Stimulated activated CD4-positive, alpha-beta T cell treated with anti-CD3 and anti-CD28 coated beads, TNF-alpha, amount 100 ng/mL, for 1 hour (primary cell): Measurements from ENCODE around the gene VWF.
"Not testable (repeated sequence)": the region's sequence is repeated elsewhere in the genome, so short reads cannot be mapped to it uniquely, and the experiment has no call there.

ENCODE experiments used
- DNase-seq, 3 donors: peaks; one replicate each; pipeline ENCODE4 v3.0.0-alpha.2; 2020; ENCODE audit warnings: low read depth in 3 of 3, low spot score in 1 of 3

The VWF gene

DNA sequence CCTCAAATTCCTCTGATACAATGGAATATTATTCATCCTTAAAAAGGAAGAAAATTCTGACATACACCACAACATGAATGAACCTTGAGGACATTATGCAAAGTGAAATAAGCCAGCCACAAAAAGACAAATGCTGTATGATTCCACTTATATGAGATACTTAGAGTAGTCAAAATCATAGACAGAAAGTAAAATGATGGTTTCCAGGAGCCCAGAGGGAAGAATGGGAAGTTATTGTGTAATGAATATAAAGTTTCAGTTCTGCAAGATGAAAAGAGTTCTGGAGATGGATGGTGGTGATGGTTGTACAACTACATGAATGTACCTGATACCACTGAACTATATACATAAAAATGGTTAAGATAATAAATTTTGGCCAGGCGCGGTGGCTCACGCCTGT is 18.3 kb downstream of the VWF start:
- no peak for DNase-seq

DNA sequence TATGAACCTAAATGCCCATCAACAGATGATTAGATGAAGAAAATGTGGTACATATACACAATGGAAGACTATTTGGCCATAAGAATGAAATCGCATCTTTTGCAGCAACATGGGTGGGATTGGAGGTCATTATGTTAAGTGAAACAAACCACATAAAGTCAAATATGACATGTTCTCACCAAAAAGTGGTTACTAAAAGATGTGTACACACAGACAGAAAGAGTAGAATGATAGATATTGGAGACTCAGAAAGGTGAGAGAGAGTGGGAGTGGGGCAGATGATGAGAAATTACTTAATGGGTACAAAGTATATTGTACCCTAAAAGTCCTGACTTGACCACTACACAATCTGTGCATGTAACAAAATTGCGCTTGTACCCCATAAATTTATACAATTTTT is 19.6 kb downstream of the VWF start:
- no peak for DNase-seq

DNA sequence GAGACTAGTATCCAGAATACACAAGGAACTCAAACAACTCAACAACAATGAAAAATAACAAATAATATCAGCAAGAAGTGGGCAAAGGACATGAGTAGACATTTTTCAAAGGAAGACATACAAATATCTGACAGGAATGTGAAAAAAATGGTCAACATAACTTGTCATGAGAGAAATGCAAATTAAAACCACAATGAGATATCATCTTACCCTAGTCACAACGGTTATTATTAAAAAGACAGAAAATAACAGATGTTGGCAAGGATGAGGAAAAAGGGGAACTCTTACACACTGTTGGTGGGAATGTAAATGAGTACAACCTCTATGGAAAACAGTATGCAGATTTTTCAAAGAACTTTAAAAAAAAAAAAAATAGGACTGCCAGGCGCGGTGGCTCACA is 20.4 kb downstream of the VWF start:
- DNase-seq, result no peak

DNA sequence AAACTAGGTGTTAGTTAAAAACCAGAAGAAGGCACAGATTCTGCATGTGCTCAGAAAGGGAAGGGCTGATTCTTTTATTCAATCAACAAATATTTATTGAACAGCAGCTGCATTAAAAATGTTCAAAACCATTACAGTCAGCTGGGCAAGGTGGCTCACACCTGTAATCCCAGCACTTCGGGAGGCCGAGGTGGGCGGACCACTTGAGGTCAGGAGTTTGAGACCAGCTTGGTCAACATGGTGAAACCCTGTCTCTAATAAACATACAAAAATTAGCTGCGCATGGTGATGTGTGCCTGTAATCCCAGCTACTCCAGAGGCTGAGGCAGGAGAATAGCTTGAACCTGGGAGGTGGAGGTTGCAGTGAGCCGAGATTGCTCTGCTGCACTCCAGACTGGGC is 22.4 kb downstream of the VWF start:
- not testable (repeated sequence) for DNase-seq

DNA sequence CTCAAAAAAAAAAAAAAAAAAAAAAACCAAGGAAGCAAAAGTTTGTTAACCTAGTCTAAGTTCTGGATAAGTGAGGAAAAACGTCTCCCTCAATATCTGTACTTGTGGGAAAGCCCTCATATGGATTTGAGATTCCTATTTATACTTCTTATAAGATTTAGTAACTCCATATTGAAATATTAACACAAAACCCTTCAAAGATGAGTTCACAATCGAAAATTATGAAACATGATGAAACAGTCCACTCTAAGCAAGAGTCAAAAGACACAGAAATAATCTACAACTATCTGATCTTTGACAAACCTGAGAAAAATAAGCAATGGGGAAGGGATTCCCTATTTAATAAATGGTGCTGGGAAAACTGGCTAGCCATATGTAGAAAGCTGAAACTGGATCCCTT is 25.2 kb downstream of the VWF start:
- DNase-seq, result no peak

DNA sequence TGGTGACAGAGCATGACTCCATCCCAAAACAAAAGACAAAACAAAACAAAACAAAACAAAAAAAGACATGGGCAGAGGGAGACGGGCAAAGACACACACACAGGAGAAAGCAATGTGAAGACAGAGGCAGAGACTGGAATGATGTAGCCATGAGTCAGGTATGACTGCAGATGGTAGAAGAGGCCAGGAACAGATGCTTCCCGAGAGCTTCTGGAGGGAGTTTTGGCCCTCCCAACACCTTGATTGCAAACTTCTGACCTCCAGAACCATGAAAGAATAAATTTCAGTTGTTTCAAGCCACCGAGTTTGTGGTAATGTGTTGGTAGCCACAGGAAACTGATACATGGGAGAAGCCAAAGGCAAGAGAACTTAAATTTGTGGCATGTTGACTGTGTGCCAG is 27.1 kb downstream of the VWF start:
- no peak for DNase-seq

DNA sequence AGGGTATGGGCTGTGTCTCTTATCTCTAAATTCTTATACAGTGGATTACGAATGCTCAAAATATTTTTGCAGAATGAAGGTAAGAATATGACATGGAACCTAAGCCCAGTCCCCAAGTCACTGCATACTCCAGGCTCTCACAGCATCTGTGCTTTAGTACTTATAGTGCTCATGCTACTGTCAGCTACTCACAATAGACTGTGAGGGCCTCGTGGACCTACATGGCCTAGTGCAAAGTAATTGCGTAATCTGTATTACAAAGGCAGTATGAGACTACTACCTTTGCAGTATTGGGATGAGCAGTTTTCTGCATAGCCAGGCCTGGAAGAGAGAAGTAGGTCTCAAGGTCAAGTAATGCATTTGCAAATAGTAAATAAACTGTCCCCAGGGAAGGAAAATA is 27.9 kb downstream of the VWF start:
- no peak for DNase-seq

DNA sequence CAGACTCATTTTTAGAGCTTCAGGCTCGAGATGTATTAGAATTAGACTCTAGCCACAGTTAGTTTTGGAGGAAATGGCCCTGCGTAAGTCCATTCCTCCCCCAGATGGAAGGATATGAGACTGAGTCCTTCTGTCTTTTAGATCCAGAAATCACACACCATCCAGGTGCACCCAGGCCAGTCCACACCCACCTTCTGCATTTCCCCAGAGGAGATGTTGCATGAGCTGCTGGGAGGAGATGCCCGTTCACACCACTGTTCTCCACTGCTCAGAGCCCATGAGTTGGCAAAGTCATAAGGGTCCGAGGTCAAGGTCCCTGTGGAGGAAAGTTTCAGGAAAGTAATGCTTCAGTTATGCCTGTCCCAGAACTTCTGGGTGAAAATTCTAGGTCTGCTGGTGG is 29.2 kb downstream of the VWF start:
- no peak for DNase-seq

DNA sequence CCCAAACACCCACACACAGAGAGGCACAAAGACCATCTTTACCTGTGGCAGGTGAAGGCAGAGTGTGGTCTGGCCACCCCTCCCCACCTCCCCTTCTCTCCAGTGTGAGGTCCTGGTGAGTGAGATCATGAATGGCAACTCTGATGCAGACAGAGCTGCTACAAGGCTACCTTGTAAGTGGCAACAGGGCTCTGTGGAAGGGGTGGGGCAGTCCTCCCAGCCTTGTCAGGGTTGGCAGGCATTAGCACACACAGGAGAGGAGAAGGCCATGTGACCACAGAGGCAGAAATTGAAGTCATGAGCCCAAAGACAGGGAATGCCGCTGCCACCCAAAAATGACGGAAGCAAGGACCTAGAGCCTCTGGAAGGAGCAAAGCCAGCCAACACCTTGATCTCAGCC is 30.7 kb downstream of the VWF start:
- no peak for DNase-seq

DNA sequence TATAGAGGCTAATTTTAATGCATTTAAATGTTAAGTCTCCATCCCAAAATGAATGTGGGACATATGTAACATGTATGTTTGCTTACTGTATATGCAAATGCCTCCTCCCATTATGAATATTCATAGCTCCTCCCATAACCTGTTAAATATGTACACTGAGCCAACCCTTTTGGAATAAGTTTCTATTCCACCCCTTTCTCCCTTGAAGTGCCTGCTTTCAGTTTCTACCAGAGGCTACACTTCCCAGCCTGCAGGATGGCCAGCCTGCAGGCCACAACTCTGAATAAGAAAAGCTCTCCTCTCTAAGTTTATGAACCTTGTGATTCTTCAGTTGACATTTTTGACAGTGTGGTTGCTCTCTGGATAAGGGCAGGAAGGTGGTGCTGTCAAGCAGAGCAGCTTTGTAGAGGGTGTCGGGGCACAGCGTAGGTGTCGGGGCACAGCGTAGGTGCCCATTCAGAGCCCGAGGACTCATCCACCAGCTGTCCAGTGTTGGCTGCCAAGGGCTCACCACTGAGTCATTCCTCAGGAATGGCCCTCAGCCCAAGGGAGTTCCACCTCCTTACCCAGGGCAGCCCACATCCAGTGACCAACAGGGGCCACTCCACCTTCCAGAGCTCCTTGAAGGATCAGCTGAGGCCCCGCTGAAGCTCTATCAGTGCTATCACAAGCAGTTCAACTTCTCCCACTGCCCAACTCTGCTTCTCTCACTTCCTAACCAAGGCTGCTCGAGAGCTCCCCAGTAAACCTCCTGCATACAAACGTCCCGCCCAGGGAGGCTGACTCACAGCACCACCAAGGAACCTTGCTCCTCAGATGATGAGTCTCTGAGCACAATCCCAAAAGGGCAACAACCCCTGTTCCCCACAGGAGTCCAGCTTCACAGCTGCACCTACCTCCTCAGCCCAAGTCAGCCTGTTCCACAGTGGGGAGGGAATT is 31.4 kb downstream of the VWF start:
- no peak for DNase-seq

DNA sequence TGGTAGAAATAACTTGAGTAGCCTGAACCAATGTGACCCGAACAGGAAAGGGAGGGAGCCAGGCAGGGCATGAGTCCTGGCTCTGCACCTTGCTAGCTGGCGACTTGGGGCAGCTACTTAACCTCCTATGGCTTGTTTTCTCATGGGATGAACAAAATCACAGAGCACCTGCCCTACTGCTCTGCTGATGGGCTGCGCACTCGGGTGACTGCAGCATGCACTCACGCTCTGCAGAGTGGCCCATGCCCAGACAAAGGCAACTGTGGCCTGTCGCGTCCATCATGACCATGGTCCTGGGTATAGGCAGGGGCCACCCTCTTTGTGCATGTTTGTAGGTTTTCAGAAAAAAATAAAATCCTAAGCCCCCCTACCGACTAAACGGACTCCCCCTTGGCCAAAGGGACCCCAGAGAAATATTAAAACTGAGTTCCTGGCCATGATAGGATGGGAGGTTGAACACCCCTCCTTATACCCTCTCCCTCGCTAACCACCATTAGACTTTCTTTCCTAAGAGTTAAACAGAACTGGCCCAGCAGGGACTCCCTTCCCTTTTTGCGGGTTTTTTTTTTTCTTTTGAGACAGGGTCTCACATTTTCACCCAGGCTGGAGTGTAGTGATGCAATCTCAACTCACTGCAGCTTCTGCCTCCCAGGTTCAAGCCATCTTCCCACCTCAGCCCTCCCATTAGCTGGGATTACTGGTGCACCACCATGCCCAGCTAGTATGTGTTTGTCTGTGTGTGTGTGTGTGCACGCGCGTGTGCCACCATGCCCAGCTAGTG is 32.5 kb downstream of the VWF start:
- DNase-seq, result no peak

DNA sequence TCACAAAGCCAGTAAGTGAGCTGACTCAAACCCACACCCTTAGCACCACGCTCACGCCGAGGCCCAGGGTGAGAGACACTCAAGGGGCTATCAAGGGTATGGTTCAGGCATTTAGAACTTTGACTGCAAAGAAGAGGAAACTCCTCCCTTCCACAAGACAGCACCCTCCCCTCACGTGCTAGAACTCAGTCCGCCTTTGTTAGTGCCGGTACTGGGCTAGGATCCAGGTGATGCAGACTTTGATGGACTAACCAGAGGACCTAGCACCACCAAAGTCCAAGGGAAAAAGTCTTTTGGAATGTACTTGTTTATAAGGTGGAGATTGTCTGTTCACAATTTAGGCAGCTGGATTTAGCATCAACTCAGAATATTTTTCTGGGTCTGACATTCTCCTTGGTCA is 33.7 kb downstream of the VWF start:
- DNase-seq, result no peak

DNA sequence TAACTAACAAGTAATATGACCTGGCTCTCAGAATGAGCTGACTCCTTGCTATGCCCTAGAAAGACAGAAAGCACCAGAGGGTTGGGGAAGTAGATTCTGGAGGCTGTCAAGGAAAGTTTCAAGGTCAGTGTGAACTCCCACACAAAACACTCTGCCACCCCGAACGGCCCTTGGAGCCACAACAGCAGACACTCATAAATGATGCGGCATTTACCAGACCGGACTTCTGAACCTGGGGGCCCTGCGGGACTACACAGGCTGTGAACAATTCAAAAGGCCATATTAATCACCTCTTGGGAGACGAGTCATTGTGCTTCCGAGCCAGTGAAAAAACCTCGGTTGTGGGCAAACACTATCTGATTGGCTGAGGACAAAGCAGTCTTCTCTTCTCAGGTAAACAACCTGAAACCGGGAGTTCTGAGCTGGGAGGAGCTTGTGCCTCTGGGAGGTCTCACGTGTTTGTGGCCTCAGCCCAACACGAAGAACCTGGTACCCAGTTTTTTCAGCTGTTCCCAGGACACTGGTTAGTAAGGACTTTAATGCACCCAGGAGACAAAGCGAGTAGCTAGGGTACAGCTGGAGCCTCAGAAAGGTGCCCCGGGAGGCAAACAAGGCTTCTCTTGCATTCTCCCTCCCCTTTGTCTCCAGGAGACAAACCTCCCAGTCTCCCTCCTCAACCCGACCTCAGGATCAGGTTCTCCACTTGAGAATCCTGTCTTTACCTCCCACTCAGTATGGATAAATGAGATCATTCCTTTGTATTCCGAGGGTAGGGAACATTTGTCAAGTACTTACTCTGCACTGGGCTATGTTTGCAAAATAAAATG is 35.3 kb downstream of the VWF start:
- DNase-seq, result no peak

DNA sequence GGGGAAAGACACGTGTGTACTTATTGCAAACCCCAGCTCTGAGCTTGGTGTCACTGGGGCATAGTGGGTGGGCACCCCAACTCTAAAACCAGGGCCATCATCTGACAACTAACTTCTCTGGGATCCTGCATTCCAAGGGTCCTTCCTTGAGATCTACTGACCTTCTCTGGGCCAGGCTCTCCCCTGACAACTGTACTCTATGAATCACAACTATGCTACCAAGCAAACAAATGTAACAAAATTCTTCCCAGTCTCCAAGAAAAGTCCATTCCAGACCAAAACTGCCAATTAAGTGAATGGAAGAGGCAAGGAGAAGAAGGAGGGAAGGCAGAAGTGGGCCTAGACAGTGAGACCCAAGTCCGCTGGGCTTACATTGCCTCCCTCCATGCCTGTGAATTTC is 38.2 kb downstream of the VWF start:
- no peak for DNase-seq

DNA sequence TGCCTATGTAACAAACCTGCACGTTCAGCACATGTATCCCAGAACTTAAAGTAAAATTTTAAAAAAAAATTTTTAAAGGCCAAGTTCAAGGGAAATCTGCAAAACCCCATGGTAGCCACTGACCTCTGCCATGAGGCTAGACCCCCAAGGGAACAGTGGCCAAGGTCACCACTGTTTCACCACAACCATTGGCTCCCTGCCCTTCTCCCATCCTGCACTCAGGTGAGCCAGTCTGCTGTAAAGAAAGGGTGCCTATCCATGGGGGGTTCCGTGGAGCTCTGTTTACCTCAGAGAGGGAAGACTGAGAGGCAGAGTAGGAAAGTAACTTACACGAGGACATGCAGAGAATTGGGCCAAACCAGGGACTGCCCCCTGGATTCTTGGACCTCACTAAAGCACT is 38.6 kb downstream of the VWF start:
- no peak for DNase-seq

DNA sequence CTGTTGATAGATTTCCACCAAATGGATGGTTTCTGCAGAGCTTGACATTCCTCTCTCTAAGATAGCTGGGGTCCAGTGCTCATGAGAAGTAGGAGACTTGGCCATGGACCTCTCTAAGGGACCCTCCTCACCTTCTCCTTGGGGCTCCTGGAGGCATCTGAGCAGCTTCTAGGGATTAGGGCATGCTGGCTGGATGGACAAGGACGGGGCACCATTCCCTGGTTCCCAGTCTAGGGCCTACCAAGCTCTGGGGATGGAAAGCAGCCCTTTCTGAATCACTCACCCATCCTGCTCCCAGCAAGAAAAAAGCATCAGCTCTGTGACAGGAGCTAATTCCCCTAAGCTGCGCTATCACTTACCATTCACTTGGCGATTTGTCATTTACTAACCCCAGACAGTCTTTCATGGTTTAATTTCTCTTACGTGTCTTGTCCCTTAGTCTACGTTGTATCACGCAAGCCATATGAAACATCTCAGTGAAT is 39.5 kb downstream of the VWF start:
- DNase-seq, result no peak

DNA sequence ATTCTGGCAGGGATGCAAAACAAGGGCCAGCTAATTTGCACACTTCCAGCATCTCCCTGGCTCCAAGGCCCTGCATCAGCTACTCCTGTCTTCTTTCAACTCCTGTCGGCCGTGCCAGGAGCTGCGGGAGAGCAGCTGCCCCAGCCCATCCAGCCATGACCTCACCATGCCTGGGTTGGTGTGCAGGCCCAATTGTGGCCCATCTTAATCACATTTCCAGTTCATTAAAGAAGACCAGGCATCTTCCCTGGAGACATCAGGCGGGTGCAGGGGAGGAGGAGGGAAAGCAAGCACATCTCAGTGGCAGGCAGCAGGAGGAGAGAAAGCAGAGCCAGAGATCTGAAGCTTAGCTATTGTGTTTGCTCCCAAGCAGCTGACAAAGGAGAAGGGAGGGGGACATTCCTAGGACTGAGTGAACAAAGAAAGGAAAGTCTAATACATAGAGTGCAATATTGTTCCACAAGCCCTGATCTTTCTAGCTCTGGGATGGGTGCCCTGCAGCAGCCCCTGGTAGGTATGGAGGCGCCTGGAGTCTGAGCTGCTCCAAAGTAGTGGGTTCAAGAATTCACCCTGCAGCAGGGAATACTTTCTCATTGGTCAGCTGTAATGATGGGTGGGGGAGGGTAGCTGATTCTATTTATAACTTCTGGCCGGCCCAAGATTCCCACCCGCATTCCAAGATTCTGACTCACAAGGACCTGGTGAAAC is 40.1 kb downstream of the VWF start:
- DNase-seq, result no peak

DNA sequence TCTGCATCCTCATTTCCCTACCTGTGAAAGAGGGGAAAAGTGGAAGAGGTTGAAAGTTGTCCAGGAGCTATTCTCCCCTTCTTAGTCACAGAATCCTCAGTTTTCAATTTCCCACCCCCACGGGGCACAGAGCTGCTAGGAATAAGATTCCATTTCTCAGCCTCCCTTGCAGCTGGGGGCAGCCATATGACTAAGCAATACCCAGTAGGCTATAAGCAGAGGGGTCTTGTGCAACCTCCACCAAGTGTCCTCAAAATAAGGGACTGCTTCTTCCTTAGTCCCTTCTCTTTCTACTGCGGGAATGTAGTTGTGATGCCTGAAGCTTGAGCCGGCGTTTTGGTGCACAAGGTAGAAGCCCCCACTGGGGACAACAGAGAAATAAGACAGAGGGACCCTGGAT is 40.9 kb downstream of the VWF start:
- no peak for DNase-seq

DNA sequence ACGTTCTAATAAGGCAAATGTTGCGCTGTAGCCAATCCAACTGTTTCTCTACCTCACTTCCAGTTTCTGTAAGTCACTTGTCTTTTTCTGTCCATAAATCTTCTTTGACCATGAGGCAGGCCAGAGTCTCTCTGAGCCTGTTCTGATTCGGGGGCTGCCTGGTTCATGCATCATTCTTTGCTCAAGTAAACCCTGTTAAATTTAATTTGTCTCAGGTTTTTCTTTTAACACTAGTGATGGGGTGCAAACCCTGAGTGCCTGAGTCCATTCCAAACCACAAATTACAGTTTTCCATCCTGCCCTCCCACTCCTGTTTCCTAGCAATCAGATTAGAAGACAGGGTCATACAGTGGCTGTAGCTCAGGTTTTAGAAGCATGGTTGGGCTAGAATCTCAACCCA is 41.9 kb downstream of the VWF start:
- no peak for DNase-seq

DNA sequence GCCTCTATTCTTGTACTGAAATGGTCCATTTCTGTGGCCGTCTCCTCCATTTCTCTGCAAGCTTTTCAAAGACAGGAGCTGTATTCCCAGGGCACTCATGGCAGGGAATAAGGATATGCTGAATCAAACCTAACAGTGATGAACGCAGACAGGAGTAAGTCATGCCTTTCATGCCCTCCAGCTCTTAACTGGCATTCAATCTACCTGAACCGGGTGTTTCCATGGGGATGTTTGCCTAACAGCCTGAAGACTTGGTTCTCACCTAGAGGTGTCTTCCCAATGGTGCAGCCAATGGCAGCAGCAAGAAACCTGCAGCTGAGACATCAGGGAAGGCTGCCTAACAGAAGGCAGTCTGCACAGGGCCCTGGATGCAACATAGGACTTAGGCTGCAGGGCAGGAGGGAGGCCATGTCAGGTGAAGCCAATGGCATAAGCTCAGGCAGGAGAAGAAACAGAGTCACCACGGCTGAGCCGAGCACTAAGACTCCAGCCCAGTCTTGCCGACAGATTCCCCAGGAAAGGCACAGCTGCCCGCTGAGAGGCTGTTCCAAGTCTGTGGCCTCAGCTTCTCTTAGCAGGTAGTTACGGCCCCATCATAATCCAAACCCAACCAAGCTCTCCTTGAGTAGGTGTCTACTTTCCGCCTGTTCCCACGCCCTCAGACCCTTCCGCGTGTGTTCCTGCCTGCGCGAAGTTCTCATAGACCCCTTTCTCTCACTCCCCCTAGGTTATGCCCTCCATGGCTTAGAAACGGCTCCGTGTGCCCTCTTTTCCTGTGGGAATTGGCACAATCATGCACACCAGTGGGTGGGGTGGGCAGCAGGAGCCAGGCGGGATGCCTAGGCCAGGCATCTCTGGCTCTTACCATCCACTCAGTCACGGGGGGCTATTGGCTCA is 44.1 kb downstream of the VWF start:
- no peak for DNase-seq
